ENCODE measurements around the gene BAD. TPM values are rescaled to one million over a fixed set of nuclear protein-coding genes. Genes with fewer than 3 reads are reported as not detected.

BAD gene
- total RNA-seq, 2 donors from 2014 or later: 39.2 to 83.8 TPM

GRCh38 chr11:64296830-64297698 is 12.6 kb upstream of the BAD start:
- TF ChIP-seq CTCF (IDR thresholded peaks at IDR 0.05): no peak
- H3K27ac ChIP-seq: no peak overlapping the region
- H3K9me3 ChIP-seq: no peaks in the 10 kb centered on the region
- H3K27me3 ChIP-seq (replicated peaks; ENCODE audit: insufficient read depth): peaks cover 30% of the 10 kb centered on the region
- no peaks in the 10 kb centered on the region for H3K36me3 ChIP-seq
- ATAC-seq (ENCODE audit: insufficient number of reproducible peaks, low FRiP score, low read depth) (no peak), DNase-seq (ENCODE audit: low spot score) (no peak)
- no peak overlapping the region for H3K4me3 ChIP-seq
- H3K4me1 ChIP-seq (ENCODE audit: control insufficient read depth in 1 of 2, low read depth in 2 of 2): peaks cover 19 to 34% of the 10 kb centered on the region in 2 donors

- no peak overlapping the region for H3K27ac ChIP-seq
- peaks cover 27 to 41% of the 10 kb centered on the region in 2 donors for H3K4me1 ChIP-seq (ENCODE audit: control insufficient read depth in 1 of 2, low read depth in 2 of 2)
- H3K36me3 ChIP-seq: no peaks in the 10 kb centered on the region
- ATAC-seq (ENCODE audit: insufficient number of reproducible peaks, low FRiP score, low read depth): no peak
- no peak for TF ChIP-seq CTCF (IDR thresholded peaks at IDR 0.05)
- H3K27me3 ChIP-seq (replicated peaks; ENCODE audit: insufficient read depth): peaks cover 30% of the 10 kb centered on the region
- H3K4me3 ChIP-seq: no peak overlapping the region
- DNase-seq (ENCODE audit: low spot score): no peak
- no peaks in the 10 kb centered on the region for H3K9me3 ChIP-seq
Measured at GRCh38 chr11:64296236-64296635, 11.8 kb upstream of the BAD start.

- no peak overlapping the region for H3K4me3 ChIP-seq
- H3K27ac ChIP-seq: no peak overlapping the region
- H3K36me3 ChIP-seq: no peaks in the 10 kb centered on the region
- H3K4me1 ChIP-seq (ENCODE audit: control insufficient read depth in 1 of 2, low read depth in 2 of 2): peaks cover 26 to 38% of the 10 kb centered on the region in 2 donors
- TF ChIP-seq CTCF (IDR thresholded peaks at IDR 0.05): no peak
- peaks cover 30% of the 10 kb centered on the region for H3K27me3 ChIP-seq (replicated peaks; ENCODE audit: insufficient read depth)
- no peak for DNase-seq (ENCODE audit: low spot score)
- ATAC-seq (ENCODE audit: insufficient number of reproducible peaks, low FRiP score, low read depth): no peak
- H3K9me3 ChIP-seq: no peaks in the 10 kb centered on the region
Measured at GRCh38 chr11:64295760-64296159, 11.3 kb upstream of the BAD start.

- no peaks in the 10 kb centered on the region for H3K36me3 ChIP-seq
- TF ChIP-seq CTCF (IDR thresholded peaks at IDR 0.05): no peak
- no peak for DNase-seq (ENCODE audit: low spot score)
- H3K4me1 ChIP-seq (ENCODE audit: control insufficient read depth in 1 of 2, low read depth in 2 of 2): peaks cover 19 to 28% of the 10 kb centered on the region in 2 donors
- no peak overlapping the region for H3K4me3 ChIP-seq
- H3K27me3 ChIP-seq (replicated peaks; ENCODE audit: insufficient read depth): peaks cover 30% of the 10 kb centered on the region
- H3K27ac ChIP-seq: no peak overlapping the region
- no peak for ATAC-seq (ENCODE audit: insufficient number of reproducible peaks, low FRiP score, low read depth)
- H3K9me3 ChIP-seq: no peaks in the 10 kb centered on the region
Measured at GRCh38 chr11:64294774-64295173, 10.3 kb upstream of the BAD start.

- Histone ChIP-seq H3K27me3 (replicated peaks; ENCODE audit: insufficient read depth) (peaks cover 21% of the 10 kb centered on the region), H3K4me1 (ENCODE audit: control insufficient read depth in 1 of 2, low read depth in 2 of 2) (peaks cover 15 to 19% of the 10 kb centered on the region in 2 donors), H3K36me3 (no peaks in the 10 kb centered on the region), H3K4me3 (peak overlapping the region; percentile 61), H3K9me3 (no peaks in the 10 kb centered on the region), H3K27ac (no peak overlapping the region)
- TF ChIP-seq CTCF (IDR thresholded peaks at IDR 0.05): no peak
- ATAC-seq (ENCODE audit: insufficient number of reproducible peaks, low FRiP score, low read depth) (no peak), DNase-seq (ENCODE audit: low spot score) (no peak)
Measured at GRCh38 chr11:64292460-64293254, 8.2 kb upstream of the BAD start.
